KMS-11 (cell line): ENCODE results near the gene DTD1.

ENCODE experiments used
- H2AFZ ChIP-seq: fragments of 200-600 bp; sonication (generic); 2 replicates; pipeline ENCODE4 v1.6.1; 2016; ENCODE audit warnings: antibody characterized with exemption, mixed run types, low read depth
- H3K27ac ChIP-seq: fragments of 200-600 bp; sonication (generic); 2 replicates; pipeline ENCODE4 v1.6.1; 2016; ENCODE audit warnings: mild to moderate bottlenecking, mixed run types
- H3K27me3 ChIP-seq: fragments of 200-600 bp; sonication (generic); 2 replicates; pipeline ENCODE4 v1.6.1; 2017; ENCODE audit warnings: mild to moderate bottlenecking, low read depth, mixed run types, moderate library complexity; ENCODE audit not compliant: insufficient read depth
- H3K36me3 ChIP-seq: fragments of 200-600 bp; sonication (generic); 2 replicates; pipeline ENCODE4 v1.6.1; 2017; ENCODE audit warnings: mild to moderate bottlenecking, mixed run types; ENCODE audit not compliant: insufficient read depth
- H3K4me1 ChIP-seq: fragments of 200-600 bp; sonication (generic); 2 replicates; pipeline ENCODE4 v1.6.1; 2016; ENCODE audit warnings: mild to moderate bottlenecking, low read depth, mixed run types; ENCODE audit not compliant: poor library complexity, severe bottlenecking
- H3K4me2 ChIP-seq: fragments of 200-600 bp; sonication (generic); 2 replicates; pipeline ENCODE4 v1.7.0; 2016; ENCODE audit warnings: mild to moderate bottlenecking, mixed run types
- H3K4me3 ChIP-seq: fragments of 200-600 bp; sonication (generic); IDR thresholded peaks from 2 replicates; pipeline ENCODE4 v1.6.1; 2017; ENCODE audit warnings: low read depth, low read length, mixed read lengths; ENCODE audit not compliant: insufficient read depth
- H3K79me2 ChIP-seq: fragments of 200-600 bp; sonication (generic); 2 replicates; pipeline ENCODE4 v1.6.1; 2016; ENCODE audit warnings: low read depth, mixed run types; ENCODE audit not compliant: insufficient read depth
- H3K9ac ChIP-seq: fragments of 200-600 bp; sonication (generic); 2 replicates; pipeline ENCODE4 v1.6.1; 2016; ENCODE audit warnings: mild to moderate bottlenecking, mixed run types
- H4K20me1 ChIP-seq: fragments of 200-600 bp; sonication (generic); 2 replicates; pipeline ENCODE4 v1.6.1; 2016; ENCODE audit warnings: mild to moderate bottlenecking, mixed run types; ENCODE audit not compliant: insufficient read depth
- CTCF ChIP-seq: fragments of 200-600 bp; sonication (generic); conservative IDR thresholded peaks from 2 replicates; pipeline ENCODE4 v1.6.1; 2017; ENCODE audit warnings: low read depth, mild to moderate bottlenecking, antibody characterized with exemption, low read length, moderate library complexity, mixed read lengths

Gene DTD1

DNA sequence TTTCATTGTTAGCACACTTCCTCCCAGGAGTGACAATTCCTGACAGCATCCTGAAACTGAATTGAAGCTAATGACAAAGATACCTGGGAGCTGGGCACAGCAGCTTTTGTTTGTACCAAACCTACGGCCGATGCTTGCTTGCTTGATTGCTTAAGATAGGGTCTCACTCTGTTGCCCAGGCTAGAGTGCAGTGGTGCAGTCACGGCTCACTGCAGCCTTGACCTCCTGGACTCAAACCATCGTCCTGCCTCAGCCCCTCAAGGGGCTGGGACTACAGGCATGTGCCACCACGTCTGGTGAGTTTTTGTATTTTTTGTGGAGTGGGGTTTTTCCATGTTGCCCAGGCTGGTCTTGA lies 141.0 kb downstream of the DTD1 start:
- no peak for TF ChIP-seq CTCF
- no peaks in the 10 kb centered on the region for H3K79me2 ChIP-seq
- H3K4me2 ChIP-seq = no peak overlapping the region
- no peak overlapping the region for H3K27ac ChIP-seq
- H3K9ac ChIP-seq = no peak overlapping the region
- peaks cover 8% of the 10 kb centered on the region for H3K4me1 ChIP-seq
- H3K27me3 ChIP-seq = no peaks in the 10 kb centered on the region
- H2AFZ ChIP-seq = no peak overlapping the region
- H4K20me1 ChIP-seq = no peaks in the 10 kb centered on the region
- no peak overlapping the region for H3K4me3 ChIP-seq
- H3K36me3 ChIP-seq = no peaks in the 10 kb centered on the region

DNA sequence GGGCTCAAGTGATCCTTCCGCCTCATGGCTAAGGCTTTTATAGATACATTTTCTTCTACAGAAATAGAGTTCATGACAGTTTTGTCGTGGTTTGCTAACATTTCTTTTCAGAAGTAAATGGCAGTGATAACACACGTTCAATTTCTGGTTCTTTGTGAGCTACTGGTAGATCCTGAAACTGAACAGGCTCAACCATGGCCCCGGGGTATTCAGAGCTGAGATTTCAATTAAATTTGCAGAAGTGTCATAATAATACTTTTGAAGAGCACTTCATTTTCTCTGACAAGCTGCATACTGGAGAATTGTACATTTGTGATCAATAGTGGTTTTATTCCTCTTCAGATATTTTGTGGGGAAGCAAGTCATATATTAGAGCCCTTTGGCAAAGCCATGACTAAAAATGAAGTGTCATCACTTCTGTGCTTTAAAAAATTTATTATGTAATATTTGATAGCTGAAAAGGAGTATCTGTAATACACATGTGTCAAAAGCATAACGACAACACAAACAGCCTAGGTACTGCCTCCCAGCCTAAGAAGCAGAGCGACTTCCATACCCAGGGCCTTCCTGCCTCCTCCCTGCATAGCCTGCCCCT lies 141.5 kb downstream of the DTD1 start:
- Histone ChIP-seq H3K27me3 (no peaks in the 10 kb centered on the region), H3K4me3 (no peak overlapping the region), H3K36me3 (no peaks in the 10 kb centered on the region), H3K4me1 (peaks cover 8% of the 10 kb centered on the region), H3K27ac (no peak overlapping the region), H3K9ac (no peak overlapping the region), H4K20me1 (no peaks in the 10 kb centered on the region), H3K79me2 (no peaks in the 10 kb centered on the region), H2AFZ (no peak overlapping the region), H3K4me2 (no peak overlapping the region)
- TF ChIP-seq CTCF = no peak

DNA sequence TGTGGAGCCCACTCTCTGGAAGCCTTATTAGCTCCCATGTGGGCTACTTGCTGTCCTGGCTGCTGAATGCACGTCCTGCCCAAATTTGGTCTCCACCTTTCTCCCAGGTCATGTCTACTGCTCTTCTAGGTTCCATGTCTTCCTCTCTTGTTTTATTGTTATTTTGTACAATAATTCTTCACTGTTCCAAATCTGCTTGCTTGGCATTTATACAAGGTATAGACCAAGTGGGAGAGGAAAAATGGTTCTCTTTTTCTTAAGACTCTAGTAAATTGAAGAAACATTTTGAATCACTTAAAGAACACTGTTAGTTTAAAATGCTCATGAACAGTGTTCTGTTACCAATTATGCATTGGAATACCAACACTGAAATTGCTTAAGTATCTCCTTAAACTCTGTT lies 144.1 kb downstream of the DTD1 start:
- Histone ChIP-seq H3K27me3 (no peaks in the 10 kb centered on the region), H3K27ac (no peak overlapping the region), H3K4me3 (no peak overlapping the region), H3K4me2 (no peak overlapping the region), H4K20me1 (no peaks in the 10 kb centered on the region), H2AFZ (no peak overlapping the region), H3K79me2 (no peaks in the 10 kb centered on the region), H3K4me1 (peaks cover 8% of the 10 kb centered on the region), H3K9ac (no peak overlapping the region), H3K36me3 (no peaks in the 10 kb centered on the region)
- no peak for TF ChIP-seq CTCF

- Histone ChIP-seq H3K4me3 (no peak overlapping the region), H3K36me3 (no peaks in the 10 kb centered on the region), H3K27ac (no peak overlapping the region), H4K20me1 (no peaks in the 10 kb centered on the region), H3K27me3 (no peaks in the 10 kb centered on the region), H3K9ac (no peak overlapping the region), H3K4me2 (no peak overlapping the region), H3K79me2 (no peaks in the 10 kb centered on the region), H3K4me1 (no peaks in the 10 kb centered on the region), H2AFZ (no peak overlapping the region)
- TF ChIP-seq CTCF = no peak
Measured at GRCh38 chr20:18734525-18735189, 146.8 kb downstream of the DTD1 start.
